ENCODE data around the gene CD274. TPM values are rescaled to one million over a fixed set of nuclear protein-coding genes. Genes with fewer than 3 reads are reported as not detected.
A peak's percentile ranks its signal among the peaks of the same experiment; 100 is the strongest.
"Not testable (repeated sequence)": the region's sequence is repeated elsewhere in the genome, so short reads cannot be mapped to it uniquely, and the experiment has no call there.

Gene CD274
- polyA plus RNA-seq, 3 donors, result 0.22 to 2.6 (median 0.87) TPM

DNA sequence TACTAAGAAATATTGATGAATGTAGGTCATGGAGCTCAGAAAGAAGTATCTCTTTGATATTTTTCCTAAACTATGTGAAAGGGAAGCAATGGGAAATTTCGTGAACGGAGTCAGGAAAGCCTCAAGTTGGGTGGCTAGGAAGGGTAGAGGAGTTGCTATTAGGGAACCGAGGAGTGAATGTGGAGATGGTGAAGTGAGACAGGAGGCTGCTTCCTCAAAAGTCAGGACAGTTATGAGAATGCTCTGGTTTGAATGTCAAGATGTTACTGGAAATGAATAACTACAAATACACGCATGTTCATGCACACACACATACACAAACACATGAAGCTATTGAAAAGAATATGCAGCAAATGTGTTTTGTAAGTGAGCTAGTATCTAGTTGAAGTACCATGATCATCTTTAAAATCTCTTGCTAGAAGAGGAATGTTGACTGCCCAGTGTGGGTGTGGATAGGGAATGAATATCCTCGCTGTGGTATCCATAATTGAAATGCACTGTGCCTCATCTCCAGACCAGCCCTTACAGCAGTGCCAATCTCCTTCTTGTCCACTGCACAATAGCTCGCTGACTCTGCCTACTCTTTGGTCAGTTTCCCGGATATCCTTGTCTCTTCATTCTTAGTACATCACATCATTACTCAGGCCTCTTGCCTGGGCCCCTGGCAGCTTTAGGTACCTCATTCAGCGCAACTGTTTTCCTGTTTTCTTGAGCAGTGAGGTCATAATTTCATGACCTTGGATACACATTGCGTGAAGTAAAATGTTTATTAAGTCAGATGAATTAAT lies 38.1 kb downstream of the CD274 start:
- WGBS, 3 donors, result 79 to 84% (median 83%) methylated on average over 9 of the region's 9 CpGs
- H3K27ac ChIP-seq (ENCODE audit: low read depth, low read length), result no peak overlapping the region

DNA sequence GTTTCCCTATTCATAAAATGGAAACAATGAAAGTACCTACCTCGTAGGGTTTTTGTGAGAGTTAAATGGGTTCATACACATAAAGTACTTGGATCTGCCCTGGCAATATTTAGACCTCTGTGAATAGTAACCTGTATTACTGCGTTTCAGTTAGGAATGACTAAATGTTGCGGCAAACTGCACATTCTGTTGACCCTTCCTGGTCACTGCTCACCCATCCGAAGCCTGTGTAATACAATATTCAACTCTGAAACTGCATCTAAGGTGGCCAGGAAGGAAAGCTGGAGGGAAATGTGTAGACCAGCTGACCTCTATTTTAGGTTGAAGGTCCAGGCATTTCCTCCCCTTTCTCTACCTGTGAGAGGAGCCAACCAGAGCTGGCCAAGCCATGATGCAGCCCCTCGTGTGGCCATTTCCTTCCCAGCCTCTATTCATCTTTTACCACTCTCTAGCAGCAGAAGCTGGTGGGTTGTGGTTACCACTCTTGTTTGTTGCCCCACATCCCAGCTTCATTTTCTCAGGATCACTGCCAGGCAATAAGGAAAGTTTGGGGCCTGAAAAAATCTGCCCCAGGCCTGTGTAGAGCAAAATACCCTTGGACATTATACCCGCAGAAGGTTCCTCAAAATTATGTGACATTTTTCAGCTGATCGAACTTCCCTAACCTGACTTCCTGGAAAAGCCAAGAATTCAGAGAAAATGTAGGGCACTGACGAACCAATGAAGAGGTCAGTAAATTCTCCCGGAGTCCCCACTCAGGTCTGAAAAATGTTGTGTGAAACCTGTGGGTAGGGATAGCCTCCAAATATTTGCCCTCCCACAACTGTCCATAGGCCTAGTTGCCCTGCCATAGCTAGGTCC lies 39.5 kb downstream of the CD274 start:
- no peak overlapping the region for H3K27ac ChIP-seq (ENCODE audit: low read depth, low read length)
- 70 to 83% (median 76%) methylated on average over 9 of the region's 9 CpGs for WGBS, 3 donors

DNA sequence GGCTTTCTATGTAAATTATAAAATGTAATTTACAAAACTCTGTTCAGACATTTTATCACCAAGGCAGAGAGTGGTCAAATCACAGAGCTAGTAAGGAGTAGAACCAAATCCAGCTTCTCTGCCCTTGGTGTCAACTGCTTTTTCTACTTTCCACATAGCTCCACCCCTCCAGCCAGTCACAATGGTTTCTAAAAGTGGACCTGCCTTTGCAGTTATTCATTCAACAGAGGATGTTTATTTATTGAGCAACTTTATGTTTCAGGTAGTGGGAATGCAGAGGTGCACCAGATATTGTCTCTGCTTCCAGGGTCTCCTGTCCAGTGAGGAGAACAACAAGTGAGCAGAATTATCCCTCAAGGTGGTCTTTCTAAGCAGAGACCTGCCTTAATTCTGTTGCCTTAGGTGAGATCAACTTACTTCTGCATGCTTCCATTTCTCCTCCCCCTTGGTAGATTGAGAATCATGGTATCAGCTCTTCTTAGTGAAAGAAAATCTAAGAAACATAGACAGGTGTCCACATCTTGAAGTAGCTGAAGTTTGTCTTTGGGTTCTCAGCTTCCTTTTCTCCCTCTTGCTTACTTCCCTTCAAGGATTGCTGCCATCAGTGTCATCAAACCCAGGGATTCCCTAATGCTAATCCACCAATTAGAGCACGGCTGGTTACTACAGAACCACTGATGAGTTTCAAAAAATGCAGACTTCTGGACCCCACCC lies 42.8 kb downstream of the CD274 start:
- 32 to 86% (median 48%) methylated on average over 1 of the region's 1 CpG for WGBS, 3 donors

DNA sequence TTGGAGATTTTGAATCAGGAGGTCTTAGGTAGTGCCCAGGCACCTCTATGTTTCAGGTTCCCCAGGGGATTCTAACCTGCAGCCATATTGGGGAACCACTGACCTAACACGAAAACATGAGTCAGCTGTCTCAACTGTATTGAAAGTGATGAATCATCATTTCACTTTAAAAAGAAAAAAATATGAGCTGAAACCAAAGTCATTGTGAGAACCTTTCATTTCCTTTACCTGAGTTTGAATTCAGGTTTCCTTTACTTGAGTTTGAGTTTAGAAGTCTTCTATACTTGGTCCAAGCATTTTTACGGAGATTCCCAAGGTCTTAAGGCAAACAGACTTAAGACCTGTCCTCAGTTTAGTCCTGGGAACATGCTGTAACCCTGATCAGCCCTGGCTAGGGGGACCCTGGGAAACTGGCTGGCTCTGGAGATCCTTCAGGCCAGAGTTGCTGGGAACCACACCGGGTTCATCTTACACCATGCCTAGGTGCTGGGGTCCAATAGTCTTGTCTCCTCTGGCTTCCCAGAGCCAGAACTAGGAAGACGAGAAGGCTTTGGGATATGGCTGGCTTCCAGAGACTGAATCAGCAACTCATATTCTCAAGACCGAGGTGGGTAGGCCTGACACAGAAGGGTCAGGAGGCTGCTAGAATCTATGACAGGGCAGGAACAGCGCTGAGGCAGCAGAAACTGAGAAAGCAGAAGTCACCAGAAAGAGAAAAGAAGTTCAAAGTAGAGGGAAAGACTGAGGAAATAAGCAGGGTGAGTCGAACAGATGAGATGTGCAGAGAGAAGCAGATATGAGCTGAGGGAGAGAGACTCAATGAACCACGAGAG lies 43.6 kb downstream of the CD274 start:
- WGBS, 3 donors, result 56 to 84% (median 64%) methylated on average over 8 of the region's 8 CpGs
- H3K27ac ChIP-seq (ENCODE audit: low read depth, low read length), result no peak overlapping the region

More for the DNA sequence above, 42.8 kb downstream of the CD274 start:
- no peak overlapping the region for H3K27ac ChIP-seq (ENCODE audit: low read depth, low read length)

DNA sequence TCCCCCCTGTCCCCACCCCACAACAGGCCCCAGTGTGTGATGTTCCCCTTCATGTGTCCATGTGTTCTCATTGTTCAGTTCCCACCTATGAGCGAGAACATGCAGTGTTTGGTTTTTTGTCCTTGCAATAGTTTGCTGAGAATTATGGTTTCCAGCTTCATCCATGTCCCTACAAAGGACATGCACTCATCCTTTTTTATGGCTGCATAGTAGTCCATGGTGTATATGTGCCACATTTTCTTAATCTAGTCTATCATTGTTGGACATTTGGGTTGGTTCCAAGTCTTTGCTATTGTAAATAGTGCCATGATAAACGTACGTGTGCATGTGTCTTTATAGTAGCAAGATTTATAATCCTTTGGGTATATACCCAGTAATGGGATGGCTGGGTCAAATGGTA lies 44.4 kb downstream of the CD274 start:
- not testable (repeated sequence) for H3K27ac ChIP-seq (ENCODE audit: low read depth, low read length)
- WGBS, 3 donors, result 67 to 97% (median 80%) methylated on average over 3 of the region's 3 CpGs

DNA sequence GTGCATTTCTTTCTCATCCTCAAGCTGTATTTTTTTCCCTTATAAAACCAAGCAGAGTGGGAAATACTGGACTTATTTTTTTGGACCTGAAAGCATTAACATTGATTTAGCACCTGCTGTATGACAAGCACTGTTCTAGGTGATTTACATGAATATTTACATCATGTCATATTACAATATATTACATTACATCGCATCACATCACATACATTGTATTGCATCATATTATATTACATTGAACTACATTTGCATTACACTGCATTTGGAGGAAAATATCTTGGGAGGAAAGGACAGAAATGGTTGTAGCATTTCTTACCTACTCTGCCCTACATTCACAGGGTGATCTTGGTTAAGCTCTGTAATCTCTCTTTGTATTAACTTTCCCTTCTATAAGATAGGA lies 48.8 kb downstream of the CD274 start:
- H3K27ac ChIP-seq (ENCODE audit: low read depth, low read length), result no peak overlapping the region

DNA sequence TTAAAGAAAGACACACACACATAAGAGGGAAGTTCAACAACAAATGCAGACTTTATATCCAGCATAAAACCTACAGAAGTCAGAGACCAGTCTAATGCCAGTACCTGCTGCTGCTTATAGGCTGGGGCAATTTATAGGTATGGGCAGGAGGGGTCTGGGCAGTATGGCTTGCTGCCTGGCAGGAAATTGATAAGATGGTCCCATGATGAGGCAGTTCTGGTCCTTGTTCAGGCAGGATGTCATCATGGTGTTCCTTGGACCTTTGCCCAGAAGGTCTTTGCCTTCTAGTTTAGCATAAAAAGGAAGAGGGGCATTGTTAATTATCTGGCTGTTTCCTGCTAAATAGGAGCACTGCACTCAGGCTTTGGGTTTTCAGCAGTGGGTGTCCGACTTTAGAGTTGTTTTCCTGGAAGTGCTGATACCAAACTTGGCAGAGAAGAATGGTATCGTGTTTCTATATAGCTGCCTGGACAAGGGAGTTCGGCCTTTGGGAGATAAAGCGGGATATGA lies 49.6 kb downstream of the CD274 start:
- peak overlapping the region; percentile 46 for H3K27ac ChIP-seq (ENCODE audit: low read depth, low read length)
- 28 to 75% (median 45%) methylated on average over 4 of the region's 4 CpGs for whole genome bisulfite sequencing, 3 donors

More for the DNA sequence above, 48.8 kb downstream of the CD274 start:
- WGBS, 3 donors, result 98 to 100% (median 98%) methylated on average over 1 of the region's 1 CpG

DNA sequence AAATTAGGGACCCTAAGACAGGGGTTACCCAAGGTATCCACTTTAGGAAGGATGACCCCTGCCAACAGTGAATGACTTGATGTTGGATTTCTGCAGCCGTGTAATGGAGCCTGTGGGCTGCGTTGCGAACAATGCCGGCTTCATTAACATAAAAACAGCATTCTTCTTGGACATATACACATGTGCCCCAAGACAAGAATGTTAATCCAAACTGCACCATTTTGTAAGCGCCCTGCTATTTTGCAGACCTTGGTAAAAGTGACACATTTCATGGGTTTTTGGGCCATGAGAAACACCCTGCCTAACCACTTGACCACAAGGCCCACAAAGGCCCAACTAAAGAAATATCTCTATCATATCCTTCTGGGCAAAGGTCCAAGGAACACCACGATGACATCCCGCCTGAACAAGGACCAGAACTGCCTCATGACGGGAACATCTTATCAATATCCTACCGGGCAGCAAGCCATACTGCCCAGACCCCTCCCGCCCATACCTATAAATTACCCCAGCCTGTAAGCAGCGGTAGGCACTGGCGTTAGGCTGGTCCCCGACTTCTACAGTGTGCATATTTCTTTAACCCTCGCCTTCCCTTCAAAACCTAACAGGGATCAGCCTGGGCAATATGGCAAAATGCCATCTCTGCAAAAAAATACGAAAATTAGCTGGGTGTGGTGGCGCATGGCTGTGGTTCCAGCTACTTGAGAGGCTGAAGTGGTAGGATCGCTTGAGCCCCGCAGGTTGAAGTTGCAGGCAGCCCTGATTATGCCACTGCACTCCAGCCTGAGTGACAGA lies 50.3 kb downstream of the CD274 start:
- no peak overlapping the region for H3K27ac ChIP-seq (ENCODE audit: low read depth, low read length)
- 41 to 63% (median 47%) methylated on average over 18 of the region's 18 CpGs for WGBS, 3 donors

DNA sequence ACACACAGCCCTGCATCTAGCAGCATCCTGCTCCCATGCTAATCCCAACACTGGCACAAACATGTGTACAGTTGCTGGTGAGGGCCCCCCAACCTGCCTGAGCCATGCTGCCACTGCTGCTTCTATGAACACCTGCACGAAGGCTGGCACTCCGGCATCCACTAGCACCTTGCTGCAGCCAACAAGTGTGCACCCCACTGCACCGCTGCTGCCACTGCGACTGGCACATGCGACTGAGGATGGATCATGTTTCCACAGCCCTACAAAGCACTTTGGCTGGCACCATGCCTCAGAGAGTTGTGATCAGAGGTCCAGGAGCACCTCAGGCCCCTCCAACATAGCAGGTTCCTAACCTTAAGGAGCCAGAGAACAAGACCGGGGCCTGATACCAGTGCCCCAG lies 52.2 kb downstream of the CD274 start:
- WGBS, 3 donors, result 81 to 96% (median 92%) methylated on average over 6 of the region's 6 CpGs
- no peak overlapping the region for H3K27ac ChIP-seq (ENCODE audit: low read depth, low read length)

DNA sequence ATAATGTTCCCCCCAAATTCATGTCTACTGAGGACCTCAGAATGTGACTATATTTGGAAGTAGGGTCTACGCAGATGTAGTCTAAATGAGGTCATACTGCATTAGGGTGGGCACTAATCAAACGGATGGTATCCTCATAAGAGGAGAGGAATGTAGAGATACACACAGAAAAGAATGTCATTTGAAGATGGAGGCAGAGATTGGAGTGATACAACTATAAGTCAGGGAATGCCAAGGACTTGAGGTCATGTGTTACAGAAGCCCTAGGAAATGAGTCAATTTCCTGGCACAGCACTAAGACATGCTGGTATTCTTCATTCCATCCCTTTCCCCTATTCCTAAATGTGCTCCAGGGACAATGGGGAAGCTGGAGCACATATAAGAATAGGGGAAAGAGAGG lies 59.2 kb downstream of the CD274 start:
- WGBS, 3 donors, result 63 to 75% (median 73%) methylated on average over 2 of the region's 2 CpGs
- no peak overlapping the region for H3K27ac ChIP-seq (ENCODE audit: low read depth, low read length)

DNA sequence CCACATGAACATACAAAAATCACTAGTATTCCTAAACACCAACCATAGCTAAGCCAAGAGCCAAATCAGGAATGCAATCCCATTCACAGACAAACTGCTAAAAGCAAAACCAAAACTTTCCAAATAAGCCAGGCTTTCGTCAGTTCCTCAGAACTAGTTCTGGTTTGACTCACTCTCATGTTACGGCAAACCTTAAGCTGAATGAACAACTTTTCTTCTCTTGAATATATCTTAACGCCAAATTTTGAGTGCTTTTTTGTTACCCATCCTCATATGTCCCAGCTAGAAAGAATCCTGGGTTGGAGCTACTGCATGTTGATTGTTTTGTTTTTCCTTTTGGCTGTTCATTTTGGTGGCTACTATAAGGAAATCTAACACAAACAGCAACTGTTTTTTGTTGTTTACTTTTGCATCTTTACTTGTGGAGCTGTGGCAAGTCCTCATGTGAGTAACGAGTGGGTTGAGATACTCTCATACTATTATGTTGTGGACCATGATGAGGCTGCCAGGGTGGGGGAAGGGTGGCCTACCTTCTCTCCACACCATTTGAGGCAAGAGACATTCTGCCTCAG lies 60.1 kb downstream of the CD274 start, which contains the start of gene PDCD1LG2:
Gene PDCD1LG2 (plus strand): TSS at position 172 of the 572 bp plus-strand sequence. CDS start 12,016 bp downstream, outside the sequence.
- no peak within 1 kb of the TSS for H3K27ac ChIP-seq (ENCODE audit: low read depth, low read length)
- 26 to 69% (median 29%) methylated on average over 4 of the region's 4 CpGs for WGBS, 3 donors

DNA sequence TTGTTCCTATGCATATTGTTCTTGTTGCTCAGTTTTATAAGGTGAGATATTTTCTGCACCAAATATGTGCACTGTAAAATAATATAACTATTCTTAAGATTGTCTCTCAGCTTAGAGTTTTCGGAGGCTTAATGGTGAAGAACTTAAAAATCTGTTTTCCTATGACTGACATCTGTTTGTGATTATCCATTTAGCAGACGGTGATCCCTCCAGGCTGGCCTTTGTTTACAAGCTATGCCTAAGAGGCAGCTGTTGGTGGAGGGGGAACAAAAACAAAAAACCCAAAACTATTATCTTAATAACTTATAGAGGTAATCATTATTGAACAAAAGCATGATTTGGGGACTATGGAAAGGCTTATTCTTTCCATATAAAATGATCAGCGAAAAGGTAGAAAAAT lies 60.6 kb downstream of the CD274 start:
- H3K27ac ChIP-seq (ENCODE audit: low read depth, low read length), result no peak overlapping the region
- 69 to 76% (median 75%) methylated on average over 3 of the region's 3 CpGs for WGBS, 3 donors

DNA sequence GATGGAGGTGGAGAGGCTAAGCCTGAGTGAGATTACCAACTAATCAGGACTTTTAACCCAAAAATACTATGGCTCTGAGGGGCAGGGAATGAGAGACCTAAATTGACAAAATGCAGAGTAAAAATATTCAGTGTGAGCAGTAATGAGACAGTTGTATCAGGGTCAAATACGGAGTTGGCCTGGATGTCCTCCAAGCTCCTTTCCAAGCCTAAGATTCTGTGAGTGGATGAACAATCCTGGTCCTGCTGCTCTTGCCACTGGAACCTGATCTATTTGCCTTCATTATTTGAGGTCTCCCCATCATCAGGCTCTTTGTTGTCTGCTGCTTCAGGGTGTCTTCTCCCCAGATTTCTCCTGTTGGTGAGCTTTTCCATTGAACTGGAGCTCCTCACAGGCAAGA lies 61.1 kb downstream of the CD274 start:
- no peak overlapping the region for H3K27ac ChIP-seq (ENCODE audit: low read depth, low read length)
- 46 to 75% (median 50%) methylated on average over 1 of the region's 1 CpG for WGBS, 3 donors

DNA sequence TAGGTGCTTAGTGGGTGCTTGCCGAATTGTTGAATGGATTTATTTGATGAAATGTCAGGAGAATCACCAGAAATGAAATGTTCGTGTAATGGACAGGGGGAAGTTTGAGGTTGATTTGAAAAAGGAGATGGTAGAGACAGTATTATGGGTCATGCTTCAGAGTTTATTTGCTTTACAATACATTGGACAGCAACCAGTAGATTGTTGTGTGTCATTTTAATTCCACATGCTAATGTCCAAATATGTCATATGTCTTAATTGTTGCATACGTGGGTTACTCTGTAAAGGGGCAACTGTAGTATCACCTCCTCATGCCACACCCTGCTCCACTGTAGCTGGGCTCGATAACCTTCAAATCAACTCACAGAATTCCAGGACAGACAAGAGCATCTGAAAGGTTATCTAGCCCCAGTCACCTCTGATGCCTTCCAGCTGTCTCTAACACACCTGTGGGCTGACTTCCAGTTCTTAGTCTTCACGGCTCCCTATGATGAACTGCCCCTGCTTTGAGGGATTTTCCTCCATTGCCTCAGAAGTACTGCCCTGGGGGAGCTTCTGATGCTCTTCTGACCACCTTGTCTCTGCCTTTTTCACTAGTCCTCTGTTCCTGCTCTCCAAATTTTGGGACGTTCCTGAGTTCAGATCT lies 61.7 kb downstream of the CD274 start:
- WGBS, 3 donors, result 64 to 88% (median 86%) methylated on average over 6 of the region's 6 CpGs
- H3K27ac ChIP-seq (ENCODE audit: low read depth, low read length), result no peak overlapping the region

DNA sequence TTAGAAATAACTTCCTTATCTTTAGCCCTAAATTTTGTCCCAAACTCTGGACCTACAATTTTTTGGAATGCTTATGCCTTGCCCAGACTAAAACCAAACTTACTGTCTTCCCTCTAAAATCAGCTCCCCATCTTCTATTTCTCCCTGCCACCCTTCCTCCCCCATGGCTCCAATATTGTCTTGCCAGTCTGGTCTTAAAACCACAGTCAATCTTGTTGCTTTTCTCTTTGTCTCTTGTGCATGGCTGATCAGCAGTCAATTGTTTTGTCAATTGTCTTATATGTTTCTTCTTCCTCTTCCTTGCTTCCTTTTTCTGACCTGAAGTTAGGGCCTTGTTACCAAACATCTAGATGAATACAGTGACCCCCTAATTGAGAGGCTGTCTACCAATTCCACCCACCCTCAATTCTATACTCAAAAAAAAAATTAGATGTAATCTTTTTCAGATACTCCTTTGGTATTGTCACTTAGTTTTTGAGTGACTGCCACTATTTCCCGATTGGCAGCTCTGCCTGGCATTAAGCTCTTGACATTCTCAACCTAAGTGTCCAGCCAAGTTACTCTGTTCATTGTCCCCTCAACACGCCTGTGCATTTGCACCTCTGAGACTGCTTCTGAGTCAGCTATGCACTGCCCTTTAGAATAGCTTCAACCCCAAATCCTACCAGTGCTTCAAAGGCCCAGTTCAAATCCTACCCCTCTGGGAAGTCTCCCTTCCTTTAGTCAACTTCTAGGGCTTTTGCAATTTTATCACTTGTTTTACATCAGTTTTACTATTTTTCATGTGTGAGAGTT lies 62.5 kb downstream of the CD274 start:
- H3K27ac ChIP-seq (ENCODE audit: low read depth, low read length), result no peak overlapping the region

More for the DNA sequence above, 62.5 kb downstream of the CD274 start:
- 85 to 94% (median 88%) methylated on average over 2 of the region's 2 CpGs for WGBS, 3 donors

All from adipose tissue (tissue), 3 donors.